A172 (cell line): Measurements from ENCODE around the gene P4HB. TPM values are rescaled to one million over a fixed set of nuclear protein-coding genes. Genes with fewer than 3 reads are reported as not detected.

ENCODE experiments used
- DNase-seq: peaks from one replicate; pipeline ENCODE4 v3.0.0-alpha.2; 2015; ENCODE audit warnings: low spot score
- total RNA-seq: library from RNA; depleted of rRNA; stranded (reverse); fragments of >200 nt; shearing (Covaris generic); gene quantifications from 2 replicates; pipeline ENCODE4 v1.2.3, GENCODE V29; 2014; rRNA removed

P4HB gene
- total RNA-seq, result 1,091 and 1,235 TPM in 2 replicates

GRCh38 chr17:81859906-81860755 lies at the start of gene P4HB:
P4HB (minus strand) TSS chr17:81860535; CDS start chr17:81860471, 64 bp downstream.
- DNase-seq, result no peak

GRCh38 chr17:81909231-81909630 lies 48.9 kb upstream of the P4HB start:
- no peak for DNase-seq

GRCh38 chr17:81908793-81909192 lies 48.5 kb upstream of the P4HB start:
- no peak for DNase-seq

GRCh38 chr17:81907219-81908145 lies 47.1 kb upstream of the P4HB start:
- DNase-seq, result no peak

GRCh38 chr17:81906476-81907218 lies 46.3 kb upstream of the P4HB start:
- DNase-seq, result no peak

GRCh38 chr17:81905993-81906392 lies 45.7 kb upstream of the P4HB start:
- no peak for DNase-seq

GRCh38 chr17:81905424-81905875 lies 45.1 kb upstream of the P4HB start:
- no peak for DNase-seq

- DNase-seq, result no peak
Observed at GRCh38 chr17:81904600-81905423, 44.5 kb upstream of the P4HB start.

GRCh38 chr17:81903896-81904599 lies 43.7 kb upstream of the P4HB start:
- no peak for DNase-seq

- DNase-seq, result no peak
Observed at GRCh38 chr17:81903415-81903831, 43.1 kb upstream of the P4HB start.

- DNase-seq, result no peak
Observed at GRCh38 chr17:81902653-81903414, 42.5 kb upstream of the P4HB start.

GRCh38 chr17:81902023-81902652 lies 41.8 kb upstream of the P4HB start, which contains the start of gene NPB:
NPB (plus strand) TSS chr17:81902238; CDS start chr17:81902278, 40 bp downstream.
- DNase-seq, result no peak

- no peak for DNase-seq
Observed at GRCh38 chr17:81901167-81902022, 41.1 kb upstream of the P4HB start.

GRCh38 chr17:81900181-81900820 lies 40.0 kb upstream of the P4HB start:
- DNase-seq, result no peak

GRCh38 chr17:81899514-81900166 lies 39.3 kb upstream of the P4HB start:
- no peak for DNase-seq

- no peak for DNase-seq
Observed at GRCh38 chr17:81898885-81899284, 38.5 kb upstream of the P4HB start.
